ENCODE data around the gene ARRB1.
A peak's percentile ranks its signal among the peaks of the same experiment; 100 is the strongest.

ARRB1 gene

GRCh38 chr11:75313513-75314272 is 37.8 kb downstream of the ARRB1 start:
- no peak overlapping the region for H3K9ac ChIP-seq
- no peaks in the 10 kb centered on the region for H3K9me3 ChIP-seq (ENCODE audit: control insufficient read depth, low read length)
- no peak overlapping the region for H3K4me3 ChIP-seq (ENCODE audit: low read depth, low read length)
- H3K4me1 ChIP-seq = no peaks in the 10 kb centered on the region
- H2AFZ ChIP-seq = no peak overlapping the region
- H3K79me2 ChIP-seq = no peaks in the 10 kb centered on the region
- H3K27me3 ChIP-seq (ENCODE audit: control insufficient read depth, insufficient read depth, low read length) = no peaks in the 10 kb centered on the region
- no peaks in the 10 kb centered on the region for H3K36me3 ChIP-seq (ENCODE audit: control insufficient read depth, insufficient read depth, low read length)
- H3K4me2 ChIP-seq (ENCODE audit: low read length) = no peak overlapping the region
- H3K27ac ChIP-seq = peak overlapping the region; percentile 70
- TF ChIP-seq, protein P1, sequence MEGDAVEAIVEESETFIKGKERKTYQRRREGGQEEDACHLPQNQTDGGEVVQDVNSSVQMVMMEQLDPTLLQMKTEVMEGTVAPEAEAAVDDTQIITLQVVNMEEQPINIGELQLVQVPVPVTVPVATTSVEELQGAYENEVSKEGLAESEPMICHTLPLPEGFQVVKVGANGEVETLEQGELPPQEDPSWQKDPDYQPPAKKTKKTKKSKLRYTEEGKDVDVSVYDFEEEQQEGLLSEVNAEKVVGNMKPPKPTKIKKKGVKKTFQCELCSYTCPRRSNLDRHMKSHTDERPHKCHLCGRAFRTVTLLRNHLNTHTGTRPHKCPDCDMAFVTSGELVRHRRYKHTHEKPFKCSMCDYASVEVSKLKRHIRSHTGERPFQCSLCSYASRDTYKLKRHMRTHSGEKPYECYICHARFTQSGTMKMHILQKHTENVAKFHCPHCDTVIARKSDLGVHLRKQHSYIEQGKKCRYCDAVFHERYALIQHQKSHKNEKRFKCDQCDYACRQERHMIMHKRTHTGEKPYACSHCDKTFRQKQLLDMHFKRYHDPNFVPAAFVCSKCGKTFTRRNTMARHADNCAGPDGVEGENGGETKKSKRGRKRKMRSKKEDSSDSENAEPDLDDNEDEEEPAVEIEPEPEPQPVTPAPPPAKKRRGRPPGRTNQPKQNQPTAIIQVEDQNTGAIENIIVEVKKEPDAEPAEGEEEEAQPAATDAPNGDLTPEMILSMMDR (IDR thresholded peaks at IDR 0.05) = no peak

DNA sequence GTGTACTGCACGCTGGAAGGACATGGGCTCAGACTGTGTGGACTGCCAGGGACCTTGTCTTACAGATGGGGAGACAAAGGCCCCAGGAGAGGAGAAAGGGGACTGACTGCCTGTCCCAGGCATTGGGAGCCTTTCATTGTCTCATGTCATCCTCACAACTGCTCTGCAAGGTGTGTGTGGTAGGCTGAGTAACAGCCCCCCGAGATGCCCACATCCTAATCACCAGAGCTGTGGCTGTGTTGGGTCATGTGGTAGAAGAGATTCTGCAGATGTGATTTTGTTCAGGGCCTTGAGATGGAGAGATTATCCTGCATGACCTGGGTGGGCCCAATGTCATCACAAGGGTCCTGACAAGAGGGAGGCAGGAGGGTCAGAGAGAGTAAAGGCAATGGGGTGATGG is 39.1 kb downstream of the ARRB1 start:
- H3K4me1 ChIP-seq = no peaks in the 10 kb centered on the region

GRCh38 chr11:75311858-75312288 is 39.6 kb downstream of the ARRB1 start:
- Histone ChIP-seq H3K4me1 (no peaks in the 10 kb centered on the region), H3K4me3 (ENCODE audit: low read depth, low read length) (no peak overlapping the region), H3K9me3 (ENCODE audit: control insufficient read depth, low read length) (no peaks in the 10 kb centered on the region)

More for the DNA sequence above, 39.1 kb downstream of the ARRB1 start:
- Histone ChIP-seq H2AFZ (no peak overlapping the region), H3K9me3 (ENCODE audit: control insufficient read depth, low read length) (no peaks in the 10 kb centered on the region), H3K27ac (peak overlapping the region; percentile 70), H3K36me3 (ENCODE audit: control insufficient read depth, insufficient read depth, low read length) (no peaks in the 10 kb centered on the region), H3K4me3 (ENCODE audit: low read depth, low read length) (no peak overlapping the region), H3K9ac (no peak overlapping the region), H3K79me2 (no peaks in the 10 kb centered on the region), H3K4me2 (ENCODE audit: low read length) (no peak overlapping the region), H3K27me3 (ENCODE audit: control insufficient read depth, insufficient read depth, low read length) (no peaks in the 10 kb centered on the region)
- TF ChIP-seq, protein P1 (IDR thresholded peaks at IDR 0.05) = no peak

DNA sequence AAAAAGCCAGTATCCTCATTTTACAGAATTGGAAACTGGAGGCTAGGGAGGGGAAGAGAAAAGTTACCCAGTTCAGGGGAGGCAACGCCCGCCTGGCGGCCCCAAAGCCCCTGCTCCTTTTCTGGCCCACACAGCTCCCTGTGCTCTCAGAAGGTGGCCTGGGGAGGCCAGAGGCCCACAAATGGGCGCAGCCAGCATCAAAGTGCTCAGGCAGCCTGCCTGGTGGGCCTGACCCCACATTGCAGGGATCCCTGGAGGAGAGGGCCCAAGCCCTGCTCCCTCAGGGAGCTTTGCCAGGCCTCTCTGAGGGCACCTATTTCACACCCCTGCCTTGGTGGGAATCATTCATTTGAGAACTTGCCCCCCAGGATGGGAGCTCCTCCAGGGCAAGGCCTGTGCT is 42.5 kb downstream of the ARRB1 start:
- Histone ChIP-seq H3K27ac (no peak overlapping the region), H3K4me1 (no peaks in the 10 kb centered on the region)

More at GRCh38 chr11:75311858-75312288, 39.6 kb downstream of the ARRB1 start:
- H3K27ac ChIP-seq = peak overlapping the region; percentile 70
- no peak overlapping the region for H3K9ac ChIP-seq
- TF ChIP-seq, protein P1 (IDR thresholded peaks at IDR 0.05) = no peak
- no peak overlapping the region for H2AFZ ChIP-seq
- no peaks in the 10 kb centered on the region for H3K36me3 ChIP-seq (ENCODE audit: control insufficient read depth, insufficient read depth, low read length)
- H3K79me2 ChIP-seq = no peaks in the 10 kb centered on the region
- no peak overlapping the region for H3K4me2 ChIP-seq (ENCODE audit: low read length)
- no peaks in the 10 kb centered on the region for H3K27me3 ChIP-seq (ENCODE audit: control insufficient read depth, insufficient read depth, low read length)

More for the DNA sequence above, 42.5 kb downstream of the ARRB1 start:
- H3K4me3 ChIP-seq (ENCODE audit: low read depth, low read length) = no peak overlapping the region
- no peaks in the 10 kb centered on the region for H3K79me2 ChIP-seq
- H3K4me2 ChIP-seq (ENCODE audit: low read length) = no peak overlapping the region
- H3K27me3 ChIP-seq (ENCODE audit: control insufficient read depth, insufficient read depth, low read length) = no peaks in the 10 kb centered on the region
- no peak overlapping the region for H2AFZ ChIP-seq
- H3K9ac ChIP-seq = no peak overlapping the region
- no peaks in the 10 kb centered on the region for H3K36me3 ChIP-seq (ENCODE audit: control insufficient read depth, insufficient read depth, low read length)
- no peaks in the 10 kb centered on the region for H3K9me3 ChIP-seq (ENCODE audit: control insufficient read depth, low read length)
- TF ChIP-seq, protein P1 (IDR thresholded peaks at IDR 0.05) = no peak

All from parathyroid adenoma (tissue), 2 donors.